G401 (cell line): ENCODE results near the gene ALDH9A1. TPM values are rescaled to one million over a fixed set of nuclear protein-coding genes. Genes with fewer than 3 reads are reported as not detected.
A peak's percentile ranks its signal among the peaks of the same experiment; 100 is the strongest.
"Not testable (repeated sequence)": the region's sequence is repeated elsewhere in the genome, so short reads cannot be mapped to it uniquely, and the experiment has no call there.

Experiments used
- DNase-seq: peaks from one replicate; pipeline ENCODE4 v3.0.0-alpha.2; 2015; ENCODE audit warnings: low spot score
- in situ Hi-C: cut with HindIII; loops from 2 replicates; pipeline ENCODE4 v1.10.0; 2016; ENCODE audit warnings: low sequenced_read_pairs, mixed read lengths
- total RNA-seq: library from RNA; depleted of rRNA; stranded (reverse); fragments of >200 nt; shearing (Covaris generic); gene quantifications from 2 replicates; pipeline ENCODE4 v1.2.3, GENCODE V29; 2014

The ALDH9A1 gene
- total RNA-seq, 1 experiment from 2014 or later, result 132 TPM

DNA sequence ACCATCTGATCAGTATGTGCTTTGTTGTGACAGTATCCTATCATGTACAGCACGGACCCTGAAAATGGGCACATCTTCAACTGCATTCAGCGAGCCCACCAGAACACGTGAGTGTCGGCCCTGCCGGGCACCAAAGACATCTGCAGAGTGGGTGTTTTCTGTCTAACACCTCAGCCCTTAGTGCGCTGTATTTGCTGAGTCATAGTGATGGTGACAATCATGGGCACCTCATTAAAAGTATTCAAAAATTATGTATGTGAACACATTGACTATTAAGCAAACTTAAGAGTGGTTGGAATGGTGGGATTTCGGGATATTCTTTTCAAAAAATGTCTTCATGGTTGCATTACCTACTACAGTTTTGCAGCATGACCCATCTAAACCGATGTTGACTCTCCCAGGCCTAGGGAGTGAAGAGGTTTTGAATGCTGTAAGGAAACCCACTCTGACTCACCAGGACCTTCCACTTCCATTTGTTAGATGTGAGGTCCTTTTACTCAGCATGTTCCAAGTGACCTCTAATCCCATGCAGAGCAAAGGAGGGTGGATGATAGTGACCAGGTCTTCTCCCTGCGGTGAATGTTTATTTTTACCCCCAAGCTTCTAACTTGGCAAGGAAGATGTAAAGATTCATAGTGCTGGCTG, 47.3 kb downstream of the ALDH9A1 start:
- in situ Hi-C loops, result no loop called here
- DNase-seq, result no peak

DNA sequence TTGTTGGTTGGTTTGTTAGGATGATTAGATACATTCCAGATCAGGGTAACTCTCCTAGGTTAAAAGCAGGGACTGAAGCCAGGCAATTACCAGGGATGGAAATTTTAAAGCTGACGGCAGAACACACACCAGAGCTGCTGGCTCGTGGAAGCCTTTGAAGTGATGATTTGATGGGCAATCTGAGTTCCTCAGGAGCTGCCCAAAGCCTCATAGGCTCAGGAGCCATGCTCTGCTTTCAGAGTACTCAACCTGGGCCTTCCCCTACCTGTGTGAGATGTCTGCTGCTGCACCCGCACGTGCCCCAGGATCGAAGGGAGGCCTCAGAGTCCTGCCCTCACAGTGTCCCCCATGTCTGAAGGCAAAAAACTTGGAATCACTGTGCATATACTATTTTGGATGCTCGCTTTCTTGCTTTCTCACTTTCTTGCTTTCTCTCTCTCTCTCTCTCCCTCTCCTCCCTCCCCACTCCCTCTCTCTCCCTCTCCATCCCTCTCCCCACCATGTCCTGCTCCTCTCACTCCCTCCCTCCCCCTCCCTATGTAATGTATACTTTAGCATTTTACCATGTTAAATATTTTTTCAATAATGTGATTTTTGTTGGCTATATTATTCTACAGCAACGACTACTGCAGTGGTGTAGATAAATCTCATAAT, 49.3 kb downstream of the ALDH9A1 start:
- in situ Hi-C loops, result no loop called here
- no peak for DNase-seq

DNA sequence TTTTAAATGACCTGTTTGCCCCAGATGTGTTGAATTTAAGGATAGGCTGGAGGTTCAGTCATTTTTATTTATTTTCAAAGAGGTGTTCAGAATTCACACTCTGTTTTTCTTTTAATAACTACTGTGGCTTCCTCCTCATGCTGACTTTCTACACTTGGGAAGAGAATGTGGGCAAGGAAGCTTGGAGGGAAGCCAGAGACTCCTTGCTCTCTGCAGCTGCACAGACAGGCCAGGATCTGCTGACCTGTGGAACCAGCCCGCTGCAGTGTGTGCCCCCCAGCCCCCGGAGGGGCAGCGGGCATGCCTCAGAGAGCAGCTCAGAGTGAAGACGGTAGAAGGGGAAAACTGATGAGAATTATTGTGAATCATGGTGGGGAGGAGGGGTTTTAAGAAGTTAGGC, 50.4 kb downstream of the ALDH9A1 start:
- DNase-seq, result no peak
- in situ Hi-C loops, result no loop called here

DNA sequence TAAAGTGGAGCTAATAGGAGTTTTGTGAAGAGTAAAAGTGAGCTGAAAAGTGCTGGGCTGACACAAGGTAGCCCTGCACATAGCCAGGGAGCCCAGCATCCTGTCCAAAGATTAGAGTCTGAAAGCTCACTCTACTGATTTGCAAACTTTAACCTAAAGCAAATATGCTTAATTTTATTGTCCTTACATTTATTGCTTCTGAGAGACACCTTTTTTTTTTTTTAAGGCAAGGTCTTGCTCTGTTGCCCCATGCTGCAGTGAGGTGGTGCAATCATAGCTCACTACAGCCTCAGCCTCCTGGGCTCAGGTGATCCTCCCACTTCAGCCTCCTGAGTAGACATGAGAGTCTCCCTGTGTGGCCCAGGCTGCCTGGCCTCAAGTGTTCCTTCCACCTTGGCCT, 50.8 kb downstream of the ALDH9A1 start:
- in situ Hi-C loops, result no loop called here

DNA sequence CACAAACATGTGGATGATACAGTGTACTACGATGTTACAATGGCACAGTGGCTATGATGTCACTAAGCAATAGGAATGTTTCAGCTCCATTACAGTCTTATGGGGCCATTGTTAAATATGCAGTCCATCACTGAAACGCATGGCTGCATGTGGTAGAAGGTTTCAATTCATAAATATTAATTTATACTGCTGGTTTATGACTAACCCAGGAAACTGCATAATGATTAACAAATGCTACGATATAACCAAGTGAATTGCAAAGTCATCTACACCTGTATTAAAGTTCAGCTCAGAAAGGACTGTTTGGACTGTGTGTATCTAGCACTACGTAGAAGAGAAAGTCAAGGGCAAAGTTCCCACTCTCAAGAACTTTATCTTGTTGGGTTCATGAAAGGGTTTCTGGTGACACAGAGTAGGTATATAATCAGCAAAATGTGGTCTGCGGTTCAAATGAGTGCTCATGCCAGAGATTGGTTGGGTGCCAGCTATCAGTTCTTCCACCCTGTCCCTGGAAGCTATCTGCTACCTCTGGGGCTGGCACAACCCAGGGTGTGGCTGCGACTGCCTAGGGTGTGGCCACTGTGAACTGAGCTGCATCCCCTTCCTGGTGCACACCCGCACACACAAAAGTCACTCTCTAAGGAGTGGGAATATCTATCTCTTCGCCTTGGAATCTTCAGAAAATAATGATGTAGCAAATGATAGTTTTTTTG, 52.6 kb downstream of the ALDH9A1 start:
- DNase-seq, result no peak

More for the DNA sequence above, 50.8 kb downstream of the ALDH9A1 start:
- no peak for DNase-seq

DNA sequence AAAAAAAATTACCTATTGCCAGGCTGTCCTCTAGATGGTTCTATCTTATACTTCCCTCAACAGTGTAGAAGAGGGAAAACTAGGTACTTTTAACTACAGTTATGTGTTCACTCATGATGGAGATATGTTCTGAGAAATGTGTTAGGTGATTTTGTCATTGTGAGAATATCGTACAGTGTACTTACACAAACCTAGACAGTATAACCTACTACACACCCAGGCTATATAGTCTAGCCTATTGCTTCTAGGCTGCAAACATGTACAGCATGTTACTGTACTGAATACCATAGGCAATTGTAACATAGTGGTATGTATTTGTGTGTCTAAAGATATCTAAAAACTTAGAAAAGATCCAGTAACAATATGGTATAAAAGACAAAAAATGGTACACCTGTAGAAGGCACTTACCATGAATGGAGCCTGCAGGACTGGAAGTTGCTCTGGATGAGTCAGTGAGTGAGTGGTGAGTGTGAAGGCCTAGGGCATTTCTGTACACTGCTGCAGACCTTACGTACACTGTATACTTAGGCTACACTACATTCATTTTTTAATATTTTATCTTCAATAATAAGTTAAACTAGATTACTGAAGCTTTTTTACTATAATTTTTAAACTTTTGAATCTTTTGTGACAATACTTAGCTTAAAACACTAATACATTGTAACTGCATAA, 54.2 kb downstream of the ALDH9A1 start:
- in situ Hi-C loops, result no loop called here
- DNase-seq, result no peak

More for the DNA sequence above, 52.6 kb downstream of the ALDH9A1 start:
- in situ Hi-C loops, result no loop called here

DNA sequence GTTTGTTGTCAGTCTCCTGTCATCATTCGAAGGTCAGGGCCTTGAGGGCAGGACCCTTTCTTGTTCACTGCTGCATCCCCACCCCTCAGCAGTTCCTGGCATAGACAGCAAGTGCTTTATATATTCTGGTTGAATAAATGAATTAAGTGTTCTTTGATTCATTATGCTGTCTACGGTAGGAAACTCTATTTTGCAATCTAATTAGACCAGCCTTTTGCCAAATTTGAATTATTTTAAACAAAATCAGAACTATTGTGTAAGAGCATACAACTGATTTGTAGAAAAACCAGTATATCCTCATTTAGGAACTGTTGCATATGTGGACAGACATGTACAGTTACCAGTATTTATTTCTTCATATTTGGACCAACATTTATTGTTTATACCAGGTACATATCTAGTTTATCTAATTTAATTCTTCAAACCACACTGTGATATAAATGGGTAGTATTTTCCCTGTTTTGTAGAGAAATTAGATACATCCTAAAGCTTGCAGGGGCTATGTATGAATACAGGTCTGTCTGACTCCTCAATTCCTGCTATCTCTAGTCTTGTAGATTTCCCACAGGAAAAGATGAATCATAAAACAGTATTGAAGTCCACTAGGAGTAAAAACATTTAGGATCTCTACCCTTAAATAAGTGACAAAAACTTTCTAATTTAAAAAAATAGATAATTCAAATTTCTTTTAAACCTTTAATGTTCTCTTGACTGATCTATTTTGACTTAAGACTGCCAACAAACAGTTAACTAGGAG, 57.0 kb downstream of the ALDH9A1 start:
- DNase-seq, result no peak
- in situ Hi-C loops, result no loop called here

DNA sequence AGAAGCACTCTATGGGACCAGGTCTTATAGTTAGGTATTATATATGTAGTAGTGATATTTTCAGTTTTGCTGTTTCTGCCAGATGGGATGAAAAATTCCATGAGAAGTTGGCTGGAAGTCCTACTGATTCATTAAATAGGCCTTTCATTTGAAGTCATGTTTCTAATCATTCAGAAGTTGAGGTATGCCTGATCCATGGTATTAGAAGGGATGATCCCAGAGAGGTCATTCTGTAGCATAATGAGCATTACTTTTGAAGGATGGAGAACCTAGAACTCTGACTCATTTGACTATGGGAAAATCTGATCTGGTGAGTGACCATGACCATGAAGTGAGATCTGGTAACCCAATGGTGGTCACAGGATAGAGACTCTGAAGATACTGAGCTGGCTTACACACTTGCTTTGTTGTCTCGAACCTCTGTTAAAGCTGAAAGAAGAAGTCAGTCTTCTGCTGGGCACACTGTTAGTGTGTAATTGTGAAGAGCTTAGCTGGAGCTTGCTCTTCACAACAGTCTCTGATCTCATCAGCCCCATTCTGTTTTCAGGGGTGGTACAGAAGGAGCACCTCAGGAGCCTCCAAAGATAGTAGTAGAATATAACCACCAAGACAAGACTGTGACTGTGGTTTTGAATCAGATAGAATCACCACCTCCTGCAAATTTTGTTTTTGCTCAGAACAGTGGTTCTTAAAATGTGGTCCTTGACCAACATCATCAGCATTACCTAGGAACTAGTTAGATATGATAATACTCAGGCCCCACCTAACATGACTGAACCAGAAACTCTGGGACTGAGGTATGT, 58.3 kb downstream of the ALDH9A1 start:
- in situ Hi-C loops, result no loop called here
- DNase-seq, result no peak

DNA sequence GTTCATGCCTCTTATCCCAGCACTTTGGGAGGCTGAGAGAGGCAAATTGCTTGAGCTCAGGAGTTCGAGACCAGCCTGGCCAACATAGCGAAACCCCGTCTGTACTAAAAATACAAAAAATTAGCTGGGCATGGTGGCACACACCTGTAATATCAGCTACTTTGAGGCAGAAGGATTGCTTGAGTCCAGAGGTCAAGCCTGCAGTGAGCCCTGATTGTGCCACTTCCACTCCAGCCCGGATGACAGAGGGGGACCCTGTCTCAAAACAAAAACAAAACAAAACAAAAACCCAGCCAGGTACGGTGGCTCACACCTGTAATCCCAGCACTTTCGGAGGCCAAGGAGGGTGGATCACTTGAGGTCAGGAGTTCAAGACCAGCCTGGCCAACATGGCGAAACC, 60.2 kb downstream of the ALDH9A1 start:
- in situ Hi-C loops, DNase-seq: not testable (repeated sequence)

DNA sequence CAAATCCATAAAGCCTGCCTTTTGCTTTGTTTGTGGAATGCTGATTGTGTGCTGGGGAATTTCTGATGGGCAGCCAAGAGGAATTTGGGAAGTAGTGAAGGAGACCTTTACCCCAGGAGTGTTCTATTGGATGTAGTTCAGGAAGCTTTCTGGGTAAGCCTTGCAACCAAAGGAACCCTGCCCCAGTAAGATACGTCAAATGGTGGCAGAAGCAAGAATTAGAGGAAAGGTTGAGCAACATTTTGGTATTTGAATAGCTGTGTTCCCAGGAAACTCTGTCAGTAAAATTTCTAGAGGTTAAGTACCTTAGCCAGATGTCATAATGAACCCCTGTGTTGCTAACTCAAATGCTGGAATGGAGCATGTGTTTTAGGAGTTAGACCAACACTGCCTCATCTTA, 60.9 kb downstream of the ALDH9A1 start:
- in situ Hi-C loops, result no loop called here
- no peak for DNase-seq

DNA sequence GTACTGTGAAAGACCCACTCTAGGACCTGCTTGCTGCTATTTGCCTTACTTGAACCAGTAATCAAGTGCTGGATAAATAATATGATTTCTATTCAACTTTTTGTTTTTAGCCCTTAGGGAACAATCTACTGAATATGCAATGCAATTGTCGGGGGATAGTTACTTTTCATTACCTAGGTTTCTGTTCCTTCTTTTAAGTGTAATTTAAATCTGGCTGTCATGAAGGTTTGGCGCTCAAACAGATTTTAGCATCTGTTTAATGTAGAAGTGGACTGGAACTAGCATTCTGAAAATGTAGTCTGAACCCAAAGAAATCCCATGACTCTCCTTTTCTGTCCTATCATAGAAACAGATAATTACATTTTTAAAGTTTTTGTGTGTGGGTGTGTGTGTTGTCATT, 62.5 kb downstream of the ALDH9A1 start:
- in situ Hi-C loops, result no loop called here

DNA sequence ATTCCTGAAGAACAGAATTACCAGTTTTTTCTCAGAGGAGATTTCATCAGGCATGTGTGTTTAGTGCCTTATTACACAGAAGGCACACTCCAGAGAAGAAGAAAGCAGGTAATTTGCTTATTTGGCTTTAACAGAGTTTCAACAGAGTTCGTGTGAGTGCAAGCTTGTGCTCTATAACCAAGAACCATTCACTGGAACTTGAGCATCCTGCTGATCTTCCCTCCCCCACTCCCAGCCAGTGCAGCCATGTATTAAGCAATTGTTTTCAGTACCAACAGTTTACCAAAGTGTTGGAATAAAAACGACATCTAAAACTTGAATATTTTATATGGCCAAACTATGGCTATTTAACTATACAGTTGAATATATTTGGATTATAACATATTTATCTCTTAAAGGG, 63.0 kb downstream of the ALDH9A1 start:
- in situ Hi-C loops, result no loop called here
- no peak for DNase-seq

More for the DNA sequence above, 62.5 kb downstream of the ALDH9A1 start:
- no peak for DNase-seq

DNA sequence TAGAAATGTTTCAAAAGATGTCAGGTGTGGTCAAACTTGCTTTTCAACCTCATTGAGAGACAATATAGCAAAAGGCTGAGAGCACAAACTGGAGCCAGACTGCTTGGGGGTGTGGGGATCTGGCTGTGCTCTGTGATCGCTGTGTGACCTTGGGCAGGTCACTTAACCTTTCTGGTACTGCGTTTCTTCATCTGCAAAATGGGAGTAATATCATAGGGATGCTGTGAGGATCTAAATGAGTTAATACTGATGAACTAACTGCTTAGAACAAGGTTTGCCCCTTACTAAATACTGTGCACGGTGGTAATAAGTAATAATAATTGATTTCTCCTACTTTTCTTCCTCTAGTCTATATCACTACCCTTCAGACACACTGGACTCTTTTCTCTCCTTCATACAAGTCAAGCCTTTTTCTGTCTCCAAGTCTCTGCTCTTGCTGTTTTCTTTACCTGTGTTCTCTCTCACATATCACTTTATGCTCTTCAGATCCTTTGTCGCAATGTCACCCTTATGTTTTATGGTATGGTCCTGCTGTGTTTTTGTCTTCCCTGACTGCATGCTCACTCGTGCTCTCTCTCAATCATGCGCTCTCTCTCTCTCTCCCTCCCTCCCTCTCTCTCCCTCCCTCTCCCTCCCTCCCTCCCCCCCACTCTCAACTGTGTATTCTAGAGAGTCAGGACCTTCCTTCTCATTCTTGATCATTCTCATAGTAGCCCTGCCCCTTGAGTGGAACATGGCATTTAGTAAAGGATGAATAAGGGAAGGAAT, 64.0 kb downstream of the ALDH9A1 start:
- DNase-seq, result no peak
- in situ Hi-C loops, result no loop called here

DNA sequence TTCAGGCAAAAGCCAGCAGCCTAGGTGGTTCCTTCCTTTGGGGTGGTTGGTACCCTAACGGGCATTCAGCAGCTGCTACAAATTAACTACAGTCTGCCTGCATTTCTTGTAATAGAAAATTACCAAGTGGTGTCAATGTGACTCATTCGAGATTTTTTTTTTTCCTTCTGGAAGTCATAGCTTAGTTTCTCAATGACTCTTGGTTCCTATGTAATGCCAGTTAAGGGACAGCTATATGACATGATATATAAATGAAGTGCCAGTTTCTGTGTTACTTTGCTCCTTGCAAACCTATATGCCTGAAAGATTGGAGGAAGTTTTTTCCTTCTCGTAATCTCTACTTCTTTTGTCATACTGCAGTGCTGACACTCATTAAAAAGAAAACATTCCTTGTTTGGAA, 64.7 kb downstream of the ALDH9A1 start:
- no peak for DNase-seq
- in situ Hi-C loops, result no loop called here

DNA sequence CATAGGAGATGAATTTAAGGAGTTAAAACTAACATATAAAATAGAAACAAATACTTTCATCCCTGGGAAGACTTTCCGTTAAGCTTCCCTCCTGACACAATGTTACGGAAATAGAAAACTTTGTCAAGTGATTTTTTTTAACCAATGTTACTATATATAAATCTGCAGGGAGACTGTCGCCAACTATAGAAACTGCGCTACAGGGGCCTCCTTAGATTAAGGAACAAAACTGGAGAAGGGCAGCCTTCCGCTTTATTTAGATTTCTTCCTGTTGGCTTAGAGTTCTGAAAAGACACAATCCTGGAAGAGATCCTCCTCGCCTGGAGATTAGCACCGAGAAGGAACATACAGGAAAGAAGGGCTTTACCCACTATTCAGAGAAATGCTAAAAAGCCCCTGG, 65.9 kb downstream of the ALDH9A1 start:
- in situ Hi-C loops, result no loop called here
- peak; percentile 11 for DNase-seq

DNA sequence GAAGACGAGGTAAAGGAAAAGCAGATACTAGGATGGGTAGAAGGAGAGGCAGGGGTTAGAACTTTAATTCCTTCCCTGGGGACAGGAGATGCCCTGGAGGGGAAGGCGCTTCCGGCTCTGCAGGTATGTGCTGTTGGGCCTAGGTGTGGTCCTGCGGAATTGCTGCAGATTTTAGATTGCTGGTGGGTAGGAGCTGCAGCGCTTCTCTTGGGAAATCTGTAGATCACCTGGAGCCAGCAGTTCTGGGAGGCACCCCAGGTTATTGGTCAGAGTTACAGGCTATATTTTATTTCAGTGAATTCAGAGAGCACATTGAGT, 66.3 kb downstream of the ALDH9A1 start:
- in situ Hi-C loops, result no loop called here
- no peak for DNase-seq

DNA sequence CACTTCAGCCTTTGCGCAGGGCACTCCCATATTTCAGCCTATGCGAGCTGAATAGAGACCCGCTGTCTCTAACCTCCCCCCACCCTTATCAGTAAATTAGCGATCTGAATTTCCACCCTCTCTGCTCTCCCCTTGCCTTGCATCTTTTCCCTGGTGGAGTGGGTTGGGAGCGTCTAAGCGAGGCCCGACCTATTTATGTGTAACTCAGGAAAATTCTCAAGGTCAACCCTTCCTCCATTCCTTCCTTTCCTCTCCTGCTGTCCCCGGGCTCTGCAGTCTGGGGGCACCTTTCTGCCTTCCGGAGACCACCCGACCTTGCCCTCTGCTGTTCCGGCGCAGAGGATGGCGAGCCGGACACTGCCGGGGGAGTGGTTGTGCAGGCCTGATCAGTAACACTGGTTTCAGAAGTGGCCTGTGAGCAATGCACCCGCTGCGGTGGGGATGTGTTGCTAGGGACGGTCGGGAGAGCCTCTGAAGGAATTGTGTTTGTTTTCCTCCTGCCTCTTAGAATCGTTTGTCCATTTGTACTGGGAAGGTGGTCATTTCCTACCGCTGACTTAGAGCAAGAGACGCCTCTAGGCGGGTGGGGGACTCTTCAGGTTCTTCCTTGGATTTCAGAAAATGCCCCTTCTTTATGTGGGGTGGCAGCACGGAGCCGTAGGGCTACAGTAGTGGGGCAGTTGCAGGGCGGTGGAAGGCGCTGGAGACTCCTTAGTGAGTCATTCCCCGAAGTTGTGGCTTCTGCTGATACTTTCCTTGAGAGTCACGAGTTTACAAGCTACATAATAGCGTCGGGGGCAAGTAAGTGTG, 66.8 kb downstream of the ALDH9A1 start:
- in situ Hi-C loops, result no loop called here
- DNase-seq, result peak; percentile 62
